Measurements from ENCODE around the gene PSMG2.

DNA sequence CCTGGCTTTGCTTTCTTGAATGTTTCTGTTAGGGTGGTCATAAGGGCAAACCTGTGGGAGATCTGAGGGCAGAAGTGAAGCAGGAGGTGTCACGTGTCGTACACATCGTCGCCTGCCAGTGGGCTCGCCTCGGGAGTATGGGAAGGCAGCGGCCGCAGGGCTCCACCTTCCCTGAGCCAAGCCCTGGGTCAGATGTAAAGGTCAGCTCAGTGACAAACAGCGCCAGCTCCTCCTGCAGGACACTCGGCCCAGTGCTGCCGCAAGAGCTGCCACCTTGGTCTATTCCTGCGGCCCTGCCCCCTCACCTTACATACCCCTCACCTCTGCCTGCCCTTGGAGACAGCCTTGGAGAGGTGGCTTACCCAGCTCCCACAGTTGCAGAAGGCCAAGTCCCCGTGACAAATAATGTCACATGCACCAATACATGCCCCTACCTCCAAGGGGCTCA, 64.2 kb downstream of the PSMG2 start:
- TF ChIP-seq, protein P1, sequence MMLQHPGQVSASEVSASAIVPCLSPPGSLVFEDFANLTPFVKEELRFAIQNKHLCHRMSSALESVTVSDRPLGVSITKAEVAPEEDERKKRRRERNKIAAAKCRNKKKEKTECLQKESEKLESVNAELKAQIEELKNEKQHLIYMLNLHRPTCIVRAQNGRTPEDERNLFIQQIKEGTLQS (IDR thresholded peaks at IDR 0.05), result no peak
- TF ChIP-seq POLR2A (IDR thresholded peaks at IDR 0.05; ENCODE audit: borderline replicate concordance, extremely low read depth, insufficient read depth, insufficient read length), result no peak
- no peak for TF ChIP-seq TCF7L2 (IDR thresholded peaks at IDR 0.05; ENCODE audit: borderline replicate concordance, extremely low read depth, insufficient read depth, insufficient read length)
- TF ChIP-seq, protein P2, sequence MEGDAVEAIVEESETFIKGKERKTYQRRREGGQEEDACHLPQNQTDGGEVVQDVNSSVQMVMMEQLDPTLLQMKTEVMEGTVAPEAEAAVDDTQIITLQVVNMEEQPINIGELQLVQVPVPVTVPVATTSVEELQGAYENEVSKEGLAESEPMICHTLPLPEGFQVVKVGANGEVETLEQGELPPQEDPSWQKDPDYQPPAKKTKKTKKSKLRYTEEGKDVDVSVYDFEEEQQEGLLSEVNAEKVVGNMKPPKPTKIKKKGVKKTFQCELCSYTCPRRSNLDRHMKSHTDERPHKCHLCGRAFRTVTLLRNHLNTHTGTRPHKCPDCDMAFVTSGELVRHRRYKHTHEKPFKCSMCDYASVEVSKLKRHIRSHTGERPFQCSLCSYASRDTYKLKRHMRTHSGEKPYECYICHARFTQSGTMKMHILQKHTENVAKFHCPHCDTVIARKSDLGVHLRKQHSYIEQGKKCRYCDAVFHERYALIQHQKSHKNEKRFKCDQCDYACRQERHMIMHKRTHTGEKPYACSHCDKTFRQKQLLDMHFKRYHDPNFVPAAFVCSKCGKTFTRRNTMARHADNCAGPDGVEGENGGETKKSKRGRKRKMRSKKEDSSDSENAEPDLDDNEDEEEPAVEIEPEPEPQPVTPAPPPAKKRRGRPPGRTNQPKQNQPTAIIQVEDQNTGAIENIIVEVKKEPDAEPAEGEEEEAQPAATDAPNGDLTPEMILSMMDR (IDR thresholded peaks at IDR 0.05 in 2 of 3, conservative IDR thresholded peaks at IDR 0.05 in 1 of 3; ENCODE audit: borderline replicate concordance in 1 of 3, insufficient read depth in 1 of 3, low read depth in 2 of 3, low read length in 2 of 3), result peak in 2 of 3 experiments; percentile 31 to 37; a peak in 4 of 6 replicates
- TF ChIP-seq EZH2phosphoT487 (IDR thresholded peaks at IDR 0.05; ENCODE audit: borderline replicate concordance), result no peak
- no peak for TF ChIP-seq SP1 (IDR thresholded peaks at IDR 0.05; ENCODE audit: low read depth)
